K562 (cell line): ENCODE measurements around the gene SLC22A23. TPM values are rescaled to one million over a fixed set of nuclear protein-coding genes. Genes with fewer than 3 reads are reported as not detected.

ENCODE experiments used
- CBFA2T3 ChIP-seq: fragments of 450-650 bp; IDR thresholded peaks from 2 replicates; pipeline ENCODE4 v1.6.1; 2017
- CBFB ChIP-seq: sonication (generic); formaldehyde crosslinking; IDR thresholded peaks from 2 replicates; pipeline ENCODE4 v1.4.0; 2020; ENCODE audit warnings: mild to moderate bottlenecking, missing genetic modification reagents
- CCNT2 ChIP-seq: IDR thresholded peaks from 2 replicates; pipeline ENCODE4 v1.6.1; 2011; ENCODE audit warnings: borderline replicate concordance, low read depth, mild to moderate bottlenecking, moderate library complexity, mixed read lengths, low read length; ENCODE audit not compliant: insufficient read length; ENCODE audit errors: extremely low read depth
- CTCF ChIP-seq, 3 experiments: IDR thresholded peaks in 2 of 3; conservative IDR thresholded peaks in 1 of 3; 2 replicates each; pipeline ENCODE4 v1.5.1; 2011 to 2012; ENCODE audit warnings: low read length in 3 of 3, mild to moderate bottlenecking in 3 of 3, control low read depth in 2 of 3, improper control_type of control experiment in 1 of 3, inconsistent platforms in 1 of 3, low read depth in 1 of 3, mixed read lengths in 1 of 3, moderate library complexity in 1 of 3; ENCODE audit not compliant: insufficient read depth in 2 of 3
- DACH1 ChIP-seq: fragments of 450-650 bp; IDR thresholded peaks from 2 replicates; pipeline ENCODE4 v1.6.1; 2018; ENCODE audit not compliant: partially characterized antibody
- ESRRB ChIP-seq: fragments of 250-450 bp; sonication (Bioruptor Pico); IDR thresholded peaks from 2 replicates; pipeline ENCODE4 v1.5.0; 2020; ENCODE audit warnings: mild to moderate bottlenecking, moderate library complexity, borderline replicate concordance
- ETV5 ChIP-seq: sonication (generic); formaldehyde crosslinking; IDR thresholded peaks from 2 replicates; pipeline ENCODE4 v1.4.0; 2020; ENCODE audit warnings: low read depth, mild to moderate bottlenecking, missing genetic modification reagents
- FOXP1 ChIP-seq: sonication (generic); formaldehyde crosslinking; IDR thresholded peaks from 2 replicates; pipeline ENCODE4 v1.8.0; 2022; ENCODE audit warnings: mild to moderate bottlenecking, missing genetic modification reagents
- HMG20A ChIP-seq: fragments of 450-650 bp; formaldehyde crosslinking; conservative IDR thresholded peaks from 2 replicates; pipeline ENCODE4 v1.4.0; 2020; ENCODE audit warnings: mild to moderate bottlenecking, mixed read lengths
- IRF2 ChIP-seq: sonication (generic); formaldehyde crosslinking; IDR thresholded peaks from 2 replicates; pipeline ENCODE4 v1.8.1; 2022; ENCODE audit warnings: mild to moderate bottlenecking, missing genetic modification reagents
- LCOR ChIP-seq: sonication (generic); formaldehyde crosslinking; IDR thresholded peaks from 2 replicates; pipeline ENCODE4 v1.8.0; 2022; ENCODE audit warnings: mild to moderate bottlenecking, missing genetic modification reagents
- MBD1 ChIP-seq: fragments of 250-450 bp; sonication (Bioruptor Pico); IDR thresholded peaks from 2 replicates; pipeline ENCODE4 v1.8.0; 2022; ENCODE audit warnings: inconsistent platforms
- MEF2D ChIP-seq: conservative IDR thresholded peaks from 2 replicates; pipeline ENCODE4 v1.6.1; 2016; ENCODE audit warnings: low read depth, missing genetic modification characterization, missing compliant biosample characterization
- NFXL1 ChIP-seq: fragments of 450-650 bp; formaldehyde crosslinking; IDR thresholded peaks from 2 replicates; pipeline ENCODE4 v1.4.0; 2021; ENCODE audit warnings: mild to moderate bottlenecking
- PPARD ChIP-seq: fragments of 250-450 bp; sonication (Bioruptor Pico); IDR thresholded peaks from 2 replicates; pipeline ENCODE4 v1.8.0; 2022; ENCODE audit warnings: inconsistent platforms, mild to moderate bottlenecking, moderate library complexity
- PREB ChIP-seq: sonication (generic); formaldehyde crosslinking; IDR thresholded peaks from 2 replicates; pipeline ENCODE4 v1.8.1; 2023; ENCODE audit warnings: mild to moderate bottlenecking, missing genetic modification reagents
- SMARCA4 ChIP-seq: fragments of 450-650 bp; IDR thresholded peaks from 2 replicates; pipeline ENCODE4 v1.6.1; 2016
- SRSF1 ChIP-seq: fragments of 200-400 bp; formaldehyde crosslinking; IDR thresholded peaks from 2 replicates; pipeline ENCODE4 v1.6.1; 2017; ENCODE audit warnings: mild to moderate bottlenecking, low read depth, low read length, moderate library complexity
- WHSC1 ChIP-seq: IDR thresholded peaks from one replicate; pipeline ENCODE4 v1.6.1; 2012; ENCODE audit warnings: low read length, control low read depth, inconsistent platforms
- YBX1 ChIP-seq: fragments of 450-650 bp; IDR thresholded peaks from 2 replicates; pipeline ENCODE4 v1.7.1; 2016; ENCODE audit warnings: mild to moderate bottlenecking
- ZNF277 ChIP-seq: fragments of 250-450 bp; sonication (Bioruptor Pico); IDR thresholded peaks from 2 replicates; pipeline ENCODE4 v1.8.0; 2022; ENCODE audit warnings: inconsistent platforms, mild to moderate bottlenecking, moderate library complexity, borderline replicate concordance
- ZNF408 ChIP-seq: fragments of 250-450 bp; sonication (Bioruptor Pico); IDR thresholded peaks from 2 replicates; pipeline ENCODE4 v1.4.0; 2020; ENCODE audit warnings: low read depth, mild to moderate bottlenecking, moderate library complexity
- polyA plus RNA-seq, 8 experiments: library from polyadenylated mRNA; depleted of rRNA in 4 of 8; stranded (reverse) in 5 of 8; unstranded in 3 of 8; fragments of >200 nt; fragmentation: Nextera tagmentation in 2 of 8; fragmentation: Illumina TruSeq in 1 of 8; extraction: Ambion mirVana in 2 of 8; extraction: Trizol in 1 of 8; gene quantifications; 2 replicates each; pipeline versions ENCODE4 v1.2.1 to v1.2.3, GENCODE V29; 2011 to 2014; ENCODE audit warnings: inconsistent platforms in 1 of 8, missing spikeins in 1 of 8
- total RNA-seq, 7 experiments: library from RNA; depleted of rRNA in 6 of 7; stranded (reverse); fragments of >200 nt in 6 of 7; fragmentation: Illumina TruSeq in 2 of 7; extraction: Trizol in 2 of 7; gene quantifications; 2 replicates each; pipeline versions ENCODE4 v1.2.1 to v1.2.3, GENCODE V29; 2011 to 2021; ENCODE audit warnings: low replicate concordance in 1 of 7

SLC22A23 gene
- total and polyA plus RNA-seq, 9 of the 15 experiments (the other 6 are each of a cell fraction or from before 2014, with no cell fraction given) = 0.30 to 8.7 (median 2.5) TPM

- TF ChIP-seq ZNF277 (CRISPR knock-in tag) (no peak), LCOR (CRISPR knock-in tag) (no peak), CBFA2T3 (peak; percentile 60), DACH1 (no peak), CCNT2 (no peak), YBX1 (no peak), MBD1 (CRISPR knock-in tag) (peak; percentile 73; the same call in 1 of the 2 replicates), CBFB (CRISPR knock-in tag) (no peak), PPARD (no peak), ZNF408 (no peak), HMG20A (no peak), ETV5 (CRISPR knock-in tag) (no peak), PREB (CRISPR knock-in tag) (no peak), IRF2 (CRISPR knock-in tag) (no peak), SMARCA4 (peak; percentile 88), SRSF1 (no peak), NFXL1 (peak; percentile 36; the same call in 1 of the 2 replicates), FOXP1 (CRISPR knock-in tag) (no peak), WHSC1 (no peak), ESRRB (no peak), CTCF (IDR thresholded peaks at IDR 0.05 in 2 of 3, conservative IDR thresholded peaks at IDR 0.05 in 1 of 3; ENCODE audit: insufficient read depth in 2 of 3, low read depth in 1 of 3, low read length in 3 of 3) (peak in 1 of 3 experiments; percentile 14; a peak in 2 of 6 replicates), MEF2D (tag) (no peak)
These were observed 14.2 kb downstream of the SLC22A23 start (continued) for GRCh38 chr6:3442431-3443220.
